Trophoblast cell (in vitro differentiated cells and primary cell): ENCODE results near the gene CTCF.

Experiments
- DNase-seq, 2 donors: peaks; one replicate each; pipeline ENCODE4 v3.0.0-alpha.2; 2016
- H2AFZ ChIP-seq: 2 replicates; pipeline ENCODE4 v1.6.1; 2013; ENCODE audit warnings: low read length, moderate library complexity, mild to moderate bottlenecking; ENCODE audit not compliant: insufficient read depth, poor library complexity
- H2AK5ac ChIP-seq: 2 replicates; pipeline ENCODE4 v1.6.1; 2013; ENCODE audit warnings: mild to moderate bottlenecking, low read length
- H2BK120ac ChIP-seq: 2 replicates; pipeline ENCODE4 v1.6.1; 2013; ENCODE audit warnings: low read length, mild to moderate bottlenecking, moderate library complexity; ENCODE audit not compliant: insufficient read depth, poor library complexity
- H2BK12ac ChIP-seq: 2 replicates; pipeline ENCODE4 v1.6.1; 2013; ENCODE audit warnings: mild to moderate bottlenecking, low read length, moderate library complexity
- H2BK5ac ChIP-seq: 2 replicates; pipeline ENCODE4 v1.6.1; 2013; ENCODE audit warnings: low read length, low read depth, moderate library complexity, mild to moderate bottlenecking; ENCODE audit not compliant: poor library complexity
- H3K14ac ChIP-seq: 2 replicates; pipeline ENCODE4 v1.6.1; 2013; ENCODE audit warnings: mild to moderate bottlenecking, low read length
- H3K18ac ChIP-seq: 2 replicates; pipeline ENCODE4 v1.6.1; 2013; ENCODE audit warnings: mild to moderate bottlenecking, low read length
- H3K23ac ChIP-seq: 2 replicates; pipeline ENCODE4 v1.6.1; 2013; ENCODE audit warnings: low read length
- H3K27ac ChIP-seq: 2 replicates; pipeline ENCODE4 v1.5.1; 2013; ENCODE audit warnings: low read depth, mild to moderate bottlenecking, inconsistent platforms, low read length, moderate library complexity
- H3K27me3 ChIP-seq: 2 replicates; pipeline ENCODE4 v1.6.1; 2013; ENCODE audit warnings: inconsistent platforms, mild to moderate bottlenecking, low read length, moderate library complexity; ENCODE audit not compliant: insufficient read depth
- H3K36me3 ChIP-seq, 2 experiments: 1 replicate in 1 of 2; 2 replicates in 1 of 2; pipeline ENCODE4 v1.6.1; 2013; ENCODE audit warnings: low read length in 2 of 2, mild to moderate bottlenecking in 2 of 2, moderate library complexity in 1 of 2; ENCODE audit not compliant: insufficient read depth in 2 of 2, control insufficient read depth in 1 of 2
- H3K4ac ChIP-seq: 2 replicates; pipeline ENCODE4 v1.6.1; 2013; ENCODE audit warnings: low read depth, mild to moderate bottlenecking, low read length, moderate library complexity
- H3K4me1 ChIP-seq, 2 experiments: 1 replicate in 1 of 2; 2 replicates in 1 of 2; pipeline ENCODE4 v1.6.1; 2013; ENCODE audit warnings: low read length in 2 of 2, mild to moderate bottlenecking in 2 of 2, moderate library complexity in 1 of 2; ENCODE audit not compliant: insufficient read depth in 2 of 2, control insufficient read depth in 1 of 2
- H3K4me2 ChIP-seq: 2 replicates; pipeline ENCODE4 v1.6.1; 2013; ENCODE audit warnings: inconsistent platforms, mild to moderate bottlenecking, low read length, moderate library complexity
- H3K4me3 ChIP-seq: 2 replicates; pipeline ENCODE4 v1.5.1; 2013; ENCODE audit warnings: mild to moderate bottlenecking, low read depth, low read length, inconsistent platforms
- H3K79me1 ChIP-seq: one replicate; pipeline ENCODE4 v1.6.1; 2013; ENCODE audit warnings: low read length
- H3K79me2 ChIP-seq: 2 replicates; pipeline ENCODE4 v1.6.1; 2013; ENCODE audit warnings: low read length, mild to moderate bottlenecking; ENCODE audit not compliant: control insufficient read depth, insufficient read depth, poor library complexity
- H3K9ac ChIP-seq: 2 replicates; pipeline ENCODE4 v1.6.1; 2013; ENCODE audit warnings: mild to moderate bottlenecking, low read length
- H3K9me3 ChIP-seq: 2 replicates; pipeline ENCODE4 v1.6.1; 2013; ENCODE audit warnings: low read depth, mild to moderate bottlenecking, control low read depth, inconsistent platforms, low read length; ENCODE audit not compliant: insufficient read depth
- H4K12ac ChIP-seq: 2 replicates; pipeline ENCODE4 v1.6.1; 2013; ENCODE audit warnings: low read depth, mild to moderate bottlenecking, low read length, moderate library complexity
- H4K8ac ChIP-seq: 2 replicates; pipeline ENCODE4 v1.6.1; 2013; ENCODE audit warnings: low read depth, mild to moderate bottlenecking, low read length, moderate library complexity
- H4K91ac ChIP-seq: one replicate; pipeline ENCODE4 v1.6.1; 2013; ENCODE audit warnings: low read depth, mild to moderate bottlenecking, low read length, moderate library complexity
- WGBS: extraction: QIAGEN DNeasy Blood & Tissue Kit; methylation state at CpG from one replicate; pipeline ENCODE4 v1.1.7; 2013; ENCODE audit warnings: missing lambda C conversion rate; ENCODE audit not compliant: insufficient read length, insufficient coverage; ENCODE audit errors: extremely low coverage; 5-methylcytosine and 5-hydroxymethylcytosine counted together

The CTCF gene

GRCh38 chr16:67594256-67594915, 32.1 kb downstream of the CTCF start:
- H3K27me3 ChIP-seq: no peaks in the 10 kb centered on the region
- no peak overlapping the region for H4K91ac ChIP-seq
- H2AK5ac ChIP-seq: no peak overlapping the region
- no peak overlapping the region for H3K4me3 ChIP-seq
- no peak overlapping the region for H3K9ac ChIP-seq
- peaks cover 7% of the 10 kb centered on the region in 2 experiments for H3K36me3 ChIP-seq
- no peak overlapping the region for H2AFZ ChIP-seq
- peaks cover 0 to 5% of the 10 kb centered on the region in 2 experiments for H3K4me1 ChIP-seq
- H4K8ac ChIP-seq: no peak overlapping the region
- no peak overlapping the region for H2BK12ac ChIP-seq
- WGBS: no CpG with 5 or more reads among the region's 5 CpGs
- no peaks in the 10 kb centered on the region for H3K9me3 ChIP-seq
- H3K79me1 ChIP-seq: no peaks in the 10 kb centered on the region
- DNase-seq: no peak
- no peak overlapping the region for H3K4ac ChIP-seq
- no peak overlapping the region for H3K14ac ChIP-seq
- no peak overlapping the region for H3K18ac ChIP-seq
- no peak overlapping the region for H4K12ac ChIP-seq
- no peak overlapping the region for H3K23ac ChIP-seq
- H2BK5ac ChIP-seq: no peak overlapping the region
- no peak overlapping the region for H3K4me2 ChIP-seq
- H3K27ac ChIP-seq: no peak overlapping the region
- H2BK120ac ChIP-seq: no peak overlapping the region
- H3K79me2 ChIP-seq: no peaks in the 10 kb centered on the region

GRCh38 chr16:67594956-67595355, 32.6 kb downstream of the CTCF start:
- no peak for DNase-seq
- no peaks in the 10 kb centered on the region for H3K9me3 ChIP-seq
- no peaks in the 10 kb centered on the region for H3K79me1 ChIP-seq
- peaks cover 1% of the 10 kb centered on the region for H3K79me2 ChIP-seq
- no peak overlapping the region for H3K4me2 ChIP-seq
- H3K4me3 ChIP-seq: no peak overlapping the region
- H3K27ac ChIP-seq: no peak overlapping the region
- H2AK5ac ChIP-seq: no peak overlapping the region
- no peak overlapping the region for H3K9ac ChIP-seq
- no peak overlapping the region for H3K23ac ChIP-seq
- H3K14ac ChIP-seq: no peak overlapping the region
- no peak overlapping the region for H3K4ac ChIP-seq
- no peak overlapping the region for H2BK120ac ChIP-seq
- no peak overlapping the region for H4K12ac ChIP-seq
- peaks cover 3 to 7% of the 10 kb centered on the region in 2 experiments for H3K36me3 ChIP-seq
- H2BK5ac ChIP-seq: no peak overlapping the region
- no peaks in the 10 kb centered on the region for H3K27me3 ChIP-seq
- no peak overlapping the region for H4K8ac ChIP-seq
- H4K91ac ChIP-seq: no peak overlapping the region
- peaks cover 0 to 5% of the 10 kb centered on the region in 2 experiments for H3K4me1 ChIP-seq
- no CpG with 5 or more reads among the region's 1 CpG for WGBS
- H3K18ac ChIP-seq: no peak overlapping the region
- no peak overlapping the region for H2BK12ac ChIP-seq
- H2AFZ ChIP-seq: no peak overlapping the region

- no peak overlapping the region for H3K18ac ChIP-seq
- DNase-seq: no peak
- no peaks in the 10 kb centered on the region for H3K9me3 ChIP-seq
These were observed 36.2 kb downstream of the CTCF start for GRCh38 chr16:67598527-67598926.

GRCh38 chr16:67605641-67606040, 43.3 kb downstream of the CTCF start:
- Histone ChIP-seq H2BK12ac (no peak overlapping the region), H3K4me1 (no peaks in the 10 kb centered on the region), H2AFZ (no peak overlapping the region), H3K4me2 (no peak overlapping the region), H3K18ac (no peak overlapping the region), H2BK5ac (no peak overlapping the region), H3K27ac (no peak overlapping the region), H3K14ac (no peak overlapping the region), H3K79me2 (peaks cover 1% of the 10 kb centered on the region), H2BK120ac (no peak overlapping the region), H3K4me3 (no peak overlapping the region), H3K4ac (no peak overlapping the region), H3K23ac (peak overlapping the region; percentile 83), H3K9ac (no peak overlapping the region), H2AK5ac (no peak overlapping the region), H4K8ac (no peak overlapping the region), H3K27me3 (no peaks in the 10 kb centered on the region), H4K91ac (no peak overlapping the region), H3K36me3 (peaks cover under 1 to 2% of the 10 kb centered on the region in 2 experiments), H4K12ac (no peak overlapping the region), H3K79me1 (no peaks in the 10 kb centered on the region), H3K9me3 (no peaks in the 10 kb centered on the region)
- DNase-seq: no peak
- no CpG with 5 or more reads among the region's 3 CpGs for WGBS

More at GRCh38 chr16:67598527-67598926, 36.2 kb downstream of the CTCF start:
- Histone ChIP-seq H2AFZ (no peak overlapping the region), H4K91ac (no peak overlapping the region), H3K4ac (no peak overlapping the region), H2BK5ac (no peak overlapping the region), H3K4me1 (peaks cover 0 to 5% of the 10 kb centered on the region in 2 experiments), H2BK120ac (no peak overlapping the region), H3K14ac (no peak overlapping the region), H3K4me2 (no peak overlapping the region), H2BK12ac (no peak overlapping the region), H3K23ac (no peak overlapping the region), H3K4me3 (no peak overlapping the region), H2AK5ac (no peak overlapping the region), H3K79me1 (no peaks in the 10 kb centered on the region), H3K36me3 (peaks cover 0 to 7% of the 10 kb centered on the region in 2 experiments), H3K79me2 (peaks cover 1% of the 10 kb centered on the region), H3K27ac (no peak overlapping the region), H4K12ac (no peak overlapping the region), H3K27me3 (no peaks in the 10 kb centered on the region), H3K9ac (no peak overlapping the region), H4K8ac (no peak overlapping the region)
- WGBS: no CpG with 5 or more reads among the region's 4 CpGs
